Ammon's horn (tissue), 1 donor: ENCODE measurements around the gene GRK6.

Source experiments
- DNase-seq: peaks from one replicate; pipeline ENCODE4 v3.0.0-alpha.2; 2016; ENCODE audit warnings: low spot score

The GRK6 gene

GRCh38 chr5:177453852-177454396, 27.4 kb downstream of the GRK6 start:
- DNase-seq = peak; percentile 56

DNA sequence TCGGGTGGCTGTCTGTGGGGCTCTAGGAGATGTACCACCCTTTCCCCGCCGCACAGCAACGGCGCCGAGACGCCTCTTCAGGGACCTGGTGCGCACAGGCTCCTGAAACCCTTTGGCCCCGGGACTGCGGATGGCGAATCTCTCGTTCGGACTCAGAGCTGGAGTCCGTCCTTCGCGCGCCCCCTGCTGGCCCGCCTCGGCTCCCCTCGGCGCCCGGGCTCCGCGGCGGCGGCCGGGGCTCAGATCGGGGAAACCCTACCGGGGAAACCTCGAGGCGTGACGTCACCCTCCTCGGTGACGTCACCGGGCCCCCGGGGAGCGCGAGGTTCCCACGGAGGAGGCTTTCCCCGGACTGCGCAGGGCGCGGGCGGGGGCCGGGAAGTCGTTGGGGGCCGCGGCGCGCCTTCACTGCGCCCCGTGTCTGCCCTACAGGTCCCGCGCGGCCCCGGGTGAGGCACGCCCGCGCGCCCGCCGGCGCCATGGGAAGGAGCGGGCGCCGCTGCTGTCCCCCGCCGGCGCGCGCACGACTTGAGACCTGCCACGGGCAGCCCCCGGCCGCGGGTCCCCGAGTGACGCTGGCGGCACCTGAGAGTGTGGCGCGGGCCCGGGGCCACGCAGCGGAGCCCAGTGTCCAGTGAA, 28.0 kb downstream of the GRK6 start:
- peak; percentile 87 for DNase-seq

DNA sequence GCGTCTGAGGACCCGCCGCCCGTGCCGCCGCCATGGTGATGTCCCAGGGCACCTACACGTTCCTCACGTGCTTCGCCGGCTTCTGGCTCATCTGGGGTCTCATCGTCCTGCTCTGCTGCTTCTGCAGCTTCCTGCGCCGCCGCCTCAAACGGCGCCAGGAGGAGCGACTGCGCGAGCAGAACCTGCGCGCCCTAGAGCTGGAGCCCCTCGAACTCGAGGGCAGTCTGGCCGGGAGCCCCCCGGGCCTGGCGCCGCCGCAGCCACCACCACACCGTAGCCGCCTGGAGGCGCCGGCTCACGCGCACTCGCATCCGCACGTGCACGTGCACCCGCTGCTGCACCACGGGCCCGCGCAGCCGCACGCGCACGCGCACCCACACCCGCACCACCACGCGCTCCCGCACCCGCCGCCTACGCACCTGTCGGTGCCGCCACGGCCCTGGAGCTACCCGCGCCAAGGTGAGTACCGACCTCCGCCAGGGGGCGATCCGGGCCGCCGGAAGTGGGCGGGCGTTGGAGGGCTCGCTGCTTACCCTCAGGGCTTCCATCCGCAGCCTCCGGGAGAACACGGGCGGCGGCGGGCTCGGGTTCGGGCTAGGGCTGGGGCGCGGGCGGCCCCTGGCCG, 28.7 kb downstream of the GRK6 start:
- DNase-seq = peak; percentile 52

- DNase-seq = peak; percentile 87
These were observed 29.4 kb downstream of the GRK6 start for GRCh38 chr5:177455661-177456590.

DNA sequence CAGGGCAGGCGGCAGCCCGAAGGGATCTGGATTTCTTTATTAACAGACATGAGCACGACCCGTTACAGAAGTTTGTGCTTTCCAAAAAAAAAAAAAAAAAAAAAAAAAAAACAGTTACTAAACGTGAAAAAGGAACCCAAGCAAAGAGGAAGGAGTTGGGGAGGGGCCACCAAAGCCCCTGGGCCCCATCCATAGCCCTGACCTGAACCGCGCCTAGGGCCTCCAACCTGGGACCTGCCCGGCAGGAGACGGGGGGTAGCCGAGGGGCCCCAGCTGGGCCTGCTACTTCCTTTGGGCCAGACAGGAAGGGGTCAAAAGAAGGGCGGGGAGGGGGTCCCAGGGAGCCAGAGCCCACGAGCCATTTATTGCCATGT, 30.1 kb downstream of the GRK6 start:
- no peak for DNase-seq

DNA sequence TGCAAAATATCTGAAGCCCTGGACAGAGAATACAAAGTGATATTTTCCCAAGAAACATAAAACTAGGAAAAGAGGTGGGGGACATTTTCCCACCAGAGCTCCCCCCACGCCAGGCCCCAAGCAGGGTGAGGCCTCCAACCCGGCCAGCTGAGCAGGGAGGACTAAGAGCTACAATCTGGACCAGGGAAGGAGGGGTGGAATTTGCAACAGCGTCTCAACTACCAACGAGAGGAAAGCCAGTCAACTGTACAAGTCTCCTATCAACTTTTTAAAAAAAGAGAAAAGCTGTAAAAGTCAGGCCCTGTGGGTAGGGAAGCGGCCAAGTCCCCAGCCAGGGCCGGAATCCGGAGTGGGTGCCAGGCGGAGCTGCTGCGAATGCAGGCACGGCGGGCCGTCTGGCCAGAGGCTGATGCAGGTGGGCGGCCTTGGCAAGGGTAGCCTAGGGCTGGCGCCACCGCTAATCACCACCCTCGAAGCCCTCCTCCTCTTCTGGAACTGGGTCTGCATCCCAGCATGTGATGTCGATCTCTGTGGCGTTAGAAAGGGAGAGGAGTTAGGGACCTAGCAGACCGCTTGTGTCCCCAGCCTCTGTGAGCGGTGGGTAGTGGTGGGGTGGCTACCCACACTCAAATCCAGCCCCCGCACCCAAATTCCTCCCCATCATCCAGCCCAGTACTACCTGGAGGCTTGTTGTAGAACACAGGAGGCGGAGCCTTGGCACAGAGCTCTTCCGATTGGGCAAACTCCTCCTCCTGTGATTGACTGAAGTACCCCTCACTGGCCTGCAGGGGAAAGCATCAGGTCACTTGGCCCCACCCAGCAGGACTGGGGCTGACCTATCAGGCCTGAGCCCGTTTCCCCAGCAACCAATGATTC, 30.7 kb downstream of the GRK6 start:
- peak; percentile 95 for DNase-seq

GRCh38 chr5:177457852-177458681, 31.6 kb downstream of the GRK6 start:
- DNase-seq = no peak

DNA sequence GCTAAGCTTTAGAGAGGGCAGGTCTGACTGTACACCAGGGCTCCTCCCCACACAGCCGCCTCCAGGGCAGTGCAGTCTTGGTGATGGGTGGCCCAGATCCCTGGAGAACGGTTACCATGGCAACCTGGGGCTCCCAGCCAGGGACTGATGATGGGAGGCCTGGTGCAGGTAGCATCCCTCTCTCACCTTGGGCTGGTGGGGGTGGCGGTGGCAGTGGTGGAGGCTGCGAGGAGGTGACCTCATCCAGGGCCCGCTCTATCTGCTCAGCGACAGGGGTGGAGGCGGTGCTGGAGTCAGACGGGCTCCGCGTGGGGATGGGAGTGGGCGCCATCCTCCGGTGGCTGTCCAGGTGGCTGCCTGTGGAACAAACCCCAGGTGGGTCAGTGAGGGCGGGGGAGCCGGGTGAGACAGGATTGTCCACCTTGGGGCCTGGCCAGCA, 32.5 kb downstream of the GRK6 start:
- DNase-seq = no peak

DNA sequence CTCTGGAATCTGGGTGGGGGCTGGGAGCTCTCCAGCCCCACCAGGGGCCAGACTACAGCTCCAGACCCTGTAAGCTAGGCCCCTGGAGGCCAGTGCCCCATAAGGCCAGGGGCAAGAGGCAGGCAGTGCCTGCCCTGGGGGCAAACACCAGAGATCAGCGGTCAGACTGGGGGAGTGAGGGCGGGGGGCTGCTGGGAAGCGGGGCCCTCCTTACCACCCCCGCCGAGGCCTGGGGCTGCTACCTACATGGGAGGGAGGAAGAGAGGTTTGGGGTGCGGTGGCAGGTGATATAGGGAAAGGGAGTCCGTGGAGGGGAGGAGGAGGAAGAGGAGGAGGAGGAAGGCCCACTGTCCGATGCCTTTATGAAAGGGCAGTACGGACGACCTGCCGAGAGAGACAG, 32.9 kb downstream of the GRK6 start:
- no peak for DNase-seq

GRCh38 chr5:177459819-177460628, 33.5 kb downstream of the GRK6 start:
- no peak for DNase-seq

GRCh38 chr5:177462021-177462670, 35.7 kb downstream of the GRK6 start:
- no peak for DNase-seq

GRCh38 chr5:177465044-177465443, 38.6 kb downstream of the GRK6 start:
- DNase-seq = no peak

DNA sequence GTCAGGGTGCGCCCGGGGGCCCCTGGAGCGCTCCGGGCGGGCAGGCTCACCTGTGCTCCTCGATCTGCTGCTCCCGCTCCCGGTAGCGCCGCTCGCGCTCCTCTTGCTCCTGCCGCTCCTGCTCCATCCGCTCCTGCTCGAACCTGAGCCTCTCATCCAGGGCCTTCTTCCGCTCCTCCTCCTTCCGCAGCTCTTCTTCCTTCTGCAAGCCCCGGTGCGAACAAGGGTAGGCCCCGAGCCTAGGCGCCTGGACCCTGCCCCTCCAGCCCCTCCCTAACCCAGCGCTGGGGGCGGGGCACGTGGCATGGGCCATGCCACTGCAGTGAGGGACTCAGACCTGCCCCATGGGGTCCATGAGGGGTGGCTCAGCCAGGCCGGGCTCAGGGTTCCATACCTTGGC, 40.4 kb downstream of the GRK6 start:
- no peak for DNase-seq

- DNase-seq = no peak
These were observed 41.0 kb downstream of the GRK6 start for GRCh38 chr5:177467436-177467835.

DNA sequence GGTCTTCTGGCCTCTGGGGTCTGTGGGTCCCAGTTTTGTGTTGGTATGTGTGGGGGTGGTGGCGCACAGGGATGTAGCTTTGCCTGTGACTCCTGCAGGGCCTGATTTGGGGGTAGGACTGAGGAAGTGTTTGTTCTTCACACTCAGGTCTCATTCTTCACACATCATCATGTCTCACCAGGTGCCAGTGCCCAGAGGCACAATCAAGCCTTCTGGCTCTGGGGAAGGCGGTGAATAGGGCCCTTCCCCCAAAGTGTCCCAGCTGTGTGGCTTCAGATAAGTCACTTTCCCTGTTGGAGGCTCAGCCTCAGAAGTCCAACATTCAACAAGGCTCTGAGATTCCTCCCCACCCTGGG, 41.8 kb downstream of the GRK6 start:
- no peak for DNase-seq

- peak; percentile 78 for DNase-seq
These were observed 42.5 kb downstream of the GRK6 start for GRCh38 chr5:177468685-177469628.

- DNase-seq = no peak
These were observed 43.5 kb downstream of the GRK6 start for GRCh38 chr5:177469750-177470525.
